ENCODE measurements around the gene MUC20. TPM values are rescaled to one million over a fixed set of nuclear protein-coding genes. Genes with fewer than 3 reads are reported as not detected.

MUC20 gene
- total and polyA plus RNA-seq, 2 of the 13 experiments (the other 11 are each of a cell fraction or from before 2014, with no cell fraction given): 0.24 to 0.83 TPM

- TF ChIP-seq DMTF1 (CRISPR knock-in tag; IDR thresholded peaks at IDR 0.05) (no peak), NR2F2 (IDR thresholded peaks at IDR 0.05; ENCODE audit: borderline replicate concordance, low read depth) (no peak), ZBTB7A (CRISPR knock-in tag; IDR thresholded peaks at IDR 0.05) (no peak), SNAI1 (CRISPR knock-in tag; IDR thresholded peaks at IDR 0.05; ENCODE audit: borderline replicate concordance) (no peak)
These were observed 40.9 kb downstream of the MUC20 start (continued) for GRCh38 chr3:195761567-195762248.

GRCh38 chr3:195762249-195762585, 41.4 kb downstream of the MUC20 start:
- FAIRE-seq: no peak
- CTCF ChIA-PET (ENCODE audit: low intra/inter-chr PET ratio, low total read pairs): no interaction called here

More at GRCh38 chr3:195762249-195762585, 41.4 kb downstream of the MUC20 start:
- Histone ChIP-seq H3K79me2 (ENCODE audit: insufficient read depth, low read length) (no peaks in the 10 kb centered on the region), H3K27ac (ENCODE audit: extremely low read length, insufficient read depth, low read length) (no peak overlapping the region), H4K20me1 (ENCODE audit: insufficient read depth, low read length) (no peaks in the 10 kb centered on the region), H3K9me3 (ENCODE audit: low read length) (no peaks in the 10 kb centered on the region), H2AFZ (ENCODE audit: low read length) (no peak overlapping the region), H3K4me3 (replicated peaks in 1 of 3; ENCODE audit: insufficient read depth in 1 of 3, low read depth in 2 of 3, low read length in 3 of 3) (no peak overlapping the region), H3K9ac (ENCODE audit: insufficient read depth, low read depth, low read length) (no peak overlapping the region), H3K36me3 (replicated peaks in 1 of 2; ENCODE audit: control insufficient read depth in 1 of 2, insufficient read depth in 2 of 2, low read length in 2 of 2) (no peaks in the 10 kb centered on the region), H3K27me3 (ENCODE audit: control insufficient read depth in 1 of 2, insufficient read depth in 2 of 2, low read length in 2 of 2) (peaks cover 10 to 56% of the 10 kb centered on the region in 2 experiments; a peak in 4 of 5 replicates), H3K4me1 (ENCODE audit: insufficient read depth, low read length) (no peaks in the 10 kb centered on the region), H3K4me2 (ENCODE audit: low read depth, low read length) (no peak overlapping the region)
- 80% methylated on average over 24 of the region's 36 CpGs for WGBS (ENCODE audit: low lambda C conversion rate)
- ATAC-seq (no peak), DNase-seq (ENCODE audit: low spot score) (no peak)
- POLR2A ChIA-PET: no interaction called here
- intact Hi-C loops (cut with micrococcal nuclease; ENCODE audit: unreplicated experiment): no loop called here
- TF ChIP-seq PAF1 (CRISPR knock-in tag; IDR thresholded peaks at IDR 0.05) (no peak), SKIL (CRISPR knock-in tag; IDR thresholded peaks at IDR 0.05; ENCODE audit: borderline replicate concordance) (no peak), ZNF24 (IDR thresholded peaks at IDR 0.05) (no peak), ZBTB1 (CRISPR knock-in tag; IDR thresholded peaks at IDR 0.05; ENCODE audit: borderline replicate concordance) (no peak), MAX (IDR thresholded peaks at IDR 0.05) (no peak), ZNF556 (CRISPR knock-in tag; IDR thresholded peaks at IDR 0.05; ENCODE audit: borderline replicate concordance) (no peak), TCF7 (IDR thresholded peaks at IDR 0.05; ENCODE audit: low read depth) (no peak), SALL1 (CRISPR knock-in tag; IDR thresholded peaks at IDR 0.05) (no peak), SMAD9 (CRISPR knock-in tag; IDR thresholded peaks at IDR 0.05) (no peak), NPAS2 (CRISPR knock-in tag; IDR thresholded peaks at IDR 0.05; ENCODE audit: borderline replicate concordance) (no peak), ZNF605 (CRISPR knock-in tag; IDR thresholded peaks at IDR 0.05) (no peak), TP53 (CRISPR knock-in tag; conservative IDR thresholded peaks at IDR 0.05) (no peak), AGO2 (optimal IDR thresholded peaks at IDR 0.05; ENCODE audit: low read depth, low read length) (no peak), RXRA (CRISPR knock-in tag; IDR thresholded peaks at IDR 0.05) (no peak)
- BruUV-seq (replicated peaks): no TSS peak
- in situ Hi-C loops (cut with HindIII; ENCODE audit: extremely low pct_ligation_motif_present, low pct_unique_long_range_greater_than_20kb): no loop called here

Data from HepG2 (cell line).